HCT116 (cell line): Measurements from ENCODE around the gene CATSPERD. TPM values are rescaled to one million over a fixed set of nuclear protein-coding genes. Genes with fewer than 3 reads are reported as not detected.

Source experiments
- ATAC-seq: fragments of 200-7000 bp; cut with Tn5 transposase; 2 replicates; pipeline ENCODE4 v1.9.1; 2020; ENCODE audit warnings: mild to moderate bottlenecking, moderate library complexity
- BruUV-seq: library from RNA; stranded (reverse); fragments of 400-500 nt; replicated peaks from 2 replicates; lab custom pipeline; 2021; lab: Mats Ljungman, UMichigan
- CTCF ChIA-PET: fragments of 300-600 bp; sonication (Branson Sonifier 250); formaldehyde crosslinking; loops from one replicate; lab custom pipeline; 2021; ENCODE audit warnings: antibody characterized with exemption; lab: Charles Lee
- POLR2A ChIA-PET: fragments of 300-600, 350-600 bp; sonication (Branson Sonifier 250); formaldehyde crosslinking; loops from one replicate; lab custom pipeline; 2021; ENCODE audit warnings: antibody characterized with exemption; lab: Charles Lee
- RAD21 ChIA-PET, 2 experiments: fragments of 300-600 bp; sonication (Branson Sonifier 250); formaldehyde crosslinking; loops; one replicate each; lab custom pipeline; 2023; ENCODE audit warnings: low total read pairs in 2 of 2; ENCODE audit not compliant: uncharacterized antibody in 2 of 2, unreplicated experiment in 2 of 2, low non-redundant PET in 1 of 2; lab: Charles Lee
- DNase-seq: peaks from one replicate; pipeline ENCODE4 v3.0.0-alpha.2; 2010; ENCODE audit warnings: low read depth, low spot score
- H2AFZ ChIP-seq: fragments of 200-600 bp; shearing (Covaris generic), sonication (generic); 2 replicates; pipeline ENCODE4 v1.6.1; 2017; ENCODE audit warnings: low read depth, mixed run types, mixed read lengths, antibody characterized with exemption, low read length; ENCODE audit not compliant: poor library complexity, severe bottlenecking
- H3K27ac ChIP-seq: 2 replicates; pipeline ENCODE4 v1.5.1; 2012; ENCODE audit warnings: low read depth, low read length
- H3K27me3 ChIP-seq: fragments of 200-600 bp; sonication (generic); 2 replicates; pipeline ENCODE4 v1.6.1; 2016; ENCODE audit warnings: mixed run types, low read length, mixed read lengths; ENCODE audit not compliant: insufficient read depth
- H3K36me3 ChIP-seq, 2 experiments: fragments of 200-500 bp in 1 of 2; fragments of 200-600 bp in 1 of 2; sonication (Bioruptor generic) in 1 of 2; sonication (generic) in 1 of 2; 2 replicates each; pipeline versions ENCODE4 v1.5.1 to v1.6.1; 2014 to 2016; ENCODE audit warnings: low read length in 2 of 2, inconsistent platforms in 1 of 2, mixed read lengths in 1 of 2, mixed run types in 1 of 2; ENCODE audit not compliant: insufficient read depth in 2 of 2, control insufficient read depth in 1 of 2
- H3K4me1 ChIP-seq, 2 experiments: fragments of 200-600 bp in 1 of 2; sonication (generic) in 1 of 2; 2 replicates each; pipeline versions ENCODE4 v1.5.1 to v1.6.1; 2012 to 2017; ENCODE audit warnings: low read length in 2 of 2, inconsistent platforms in 1 of 2, mild to moderate bottlenecking in 1 of 2, mixed read lengths in 1 of 2, mixed run types in 1 of 2, moderate library complexity in 1 of 2; ENCODE audit not compliant: insufficient read depth in 2 of 2, control insufficient read depth in 1 of 2
- H3K4me2 ChIP-seq: fragments of 200-600 bp; sonication (generic); 2 replicates; pipeline ENCODE4 v1.6.1; 2017; ENCODE audit warnings: mixed run types, low read length, mixed read lengths
- H3K4me3 ChIP-seq, 2 experiments: fragments of 200-600 bp in 1 of 2; sonication (generic) in 1 of 2; replicated peaks in 1 of 2; 2 replicates each; pipeline ENCODE4 v1.5.1; 2011 to 2016; ENCODE audit warnings: low read length in 2 of 2, control low read depth in 1 of 2, low read depth in 1 of 2, mild to moderate bottlenecking in 1 of 2, mixed read lengths in 1 of 2, mixed run types in 1 of 2
- H3K79me2 ChIP-seq: fragments of 200-600 bp; sonication (generic); 2 replicates; pipeline ENCODE4 v1.6.1; 2017; ENCODE audit warnings: mild to moderate bottlenecking, mixed run types, low read length, moderate library complexity, mixed read lengths; ENCODE audit not compliant: insufficient read depth
- H3K9ac ChIP-seq: fragments of 200-600 bp; sonication (generic); 2 replicates; pipeline ENCODE4 v1.6.1; 2016; ENCODE audit warnings: low read length, mixed read lengths
- H3K9me2 ChIP-seq: fragments of 200-600 bp; sonication (generic), shearing (Covaris generic); 2 replicates; pipeline ENCODE4 v1.6.1; 2017; ENCODE audit warnings: mixed run types, mild to moderate bottlenecking, moderate library complexity; ENCODE audit not compliant: insufficient read depth
- H3K9me3 ChIP-seq, 2 experiments: fragments of 200-500 bp in 1 of 2; fragments of 200-600 bp in 1 of 2; sonication (Bioruptor generic) in 1 of 2; sonication (generic) in 1 of 2; 2 replicates each; pipeline ENCODE4 v1.6.1; 2014 to 2017; ENCODE audit warnings: low read length in 2 of 2, mixed read lengths in 2 of 2, inconsistent platforms in 1 of 2, low read depth in 1 of 2, mild to moderate bottlenecking in 1 of 2, mixed run types in 1 of 2, moderate library complexity in 1 of 2; ENCODE audit not compliant: control insufficient read depth in 1 of 2, insufficient read depth in 1 of 2
- H4K20me1 ChIP-seq: fragments of 200-600 bp; sonication (generic), shearing (Covaris generic); 2 replicates; pipeline ENCODE4 v1.6.1; 2017; ENCODE audit warnings: mixed run types, mild to moderate bottlenecking, moderate library complexity; ENCODE audit not compliant: insufficient read depth
- ELF1 ChIP-seq: IDR thresholded peaks from 2 replicates; pipeline ENCODE4 v1.6.1; 2012; ENCODE audit warnings: low read depth, borderline replicate concordance
- POLR2AphosphoS5 ChIP-seq: IDR thresholded peaks from 2 replicates; pipeline ENCODE4 v1.6.1; 2011; ENCODE audit warnings: mild to moderate bottlenecking, low read depth, low read length, moderate library complexity
- intact Hi-C: fragments of 100-400 bp; cut with micrococcal nuclease; formaldehyde crosslinking; loops from 2 replicates; pipeline ENCODE4 v1.10.0; 2022
- total RNA-seq: library from RNA; stranded (reverse); gene quantifications from one replicate; pipeline ENCODE4 v1.2.1, GENCODE V29; 2021; ENCODE audit not compliant: unreplicated experiment
- TF ChIP-seq, protein P1 (sequence below): IDR thresholded peaks from 2 replicates; pipeline ENCODE4 v1.6.1; 2011; ENCODE audit warnings: mild to moderate bottlenecking, low read length, moderate library complexity; ENCODE audit not compliant: insufficient replicate concordance; ENCODE audit errors: extremely low read depth

Gene CATSPERD
- total RNA-seq, 1 experiment from 2014 or later = not detected

DNA sequence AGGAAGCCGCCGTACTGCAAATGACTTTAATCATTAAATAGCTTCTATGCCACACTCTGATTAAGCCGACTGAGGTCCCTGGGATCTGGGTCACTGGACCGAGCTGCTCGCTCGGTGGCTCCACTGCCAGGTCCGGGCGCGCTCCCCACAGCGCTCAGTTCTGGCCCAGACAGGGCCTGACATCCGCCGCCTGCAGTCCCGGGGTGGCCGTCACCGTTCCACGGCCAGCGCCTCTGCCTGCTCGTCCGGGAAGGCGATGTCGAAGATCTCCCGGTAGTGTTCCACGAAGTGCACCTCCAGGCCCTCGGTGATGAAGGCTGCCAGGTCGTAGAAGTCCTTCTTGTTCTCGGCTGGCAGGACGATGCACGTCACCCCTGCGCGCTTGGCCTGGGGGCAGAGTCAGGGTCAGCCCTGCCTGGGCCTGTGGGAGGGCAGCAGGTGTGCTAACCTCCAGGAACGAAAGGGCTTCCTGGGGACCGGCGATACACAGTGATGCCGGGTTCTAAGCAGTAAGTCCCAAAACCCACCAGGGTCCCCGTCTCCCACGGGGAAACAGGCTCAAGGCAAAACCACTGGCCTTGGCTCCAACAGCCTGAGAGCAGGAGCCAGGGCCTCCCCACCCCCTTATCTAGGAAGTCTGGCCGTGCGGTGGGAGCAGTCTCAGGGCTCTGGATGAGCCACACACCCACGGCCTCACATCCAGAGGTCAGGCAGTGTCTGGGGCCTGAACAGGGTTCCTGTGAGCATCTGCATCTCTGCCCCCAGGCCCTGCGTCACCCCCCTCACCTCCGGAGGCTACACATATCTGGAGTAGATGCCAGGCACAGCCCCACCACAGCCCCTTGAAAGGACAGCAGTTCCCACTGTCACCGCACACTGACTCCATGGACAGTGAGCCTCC lies 28.4 kb upstream of the CATSPERD start:
- Histone ChIP-seq H3K27ac (peak overlapping the region; percentile 93), H3K4me1 (peaks cover 8 to 36% of the 10 kb centered on the region in 2 experiments; a peak in 3 of 4 replicates), H3K9me3 (no peaks in the 10 kb centered on the region), H3K4me3 (peak overlapping the region; percentile 85 to 99), H3K9ac (peak overlapping the region; percentile 100), H4K20me1 (peaks cover 17% of the 10 kb centered on the region; the same call in 1 of the 2 replicates), H3K36me3 (peaks cover 12 to 58% of the 10 kb centered on the region in 2 experiments; a peak in 2 of 4 replicates), H3K27me3 (no peaks in the 10 kb centered on the region), H3K4me2 (peak overlapping the region; percentile 92), H2AFZ (no peak overlapping the region), H3K9me2 (no peaks in the 10 kb centered on the region), H3K79me2 (peaks cover 57% of the 10 kb centered on the region)
- RAD21 ChIA-PET = no interaction called here
- POLR2A ChIA-PET = interaction anchor here (1.1 to 1.4 kb wide), 3 partner anchors 26 to 70 kb away, joined by 3 to 6 read pairs (median 5); partner anchors contain the start of genes CATSPERD, LONP1 and SAFB2
- TF ChIP-seq ELF1 = no peak
- TF ChIP-seq, protein P1, sequence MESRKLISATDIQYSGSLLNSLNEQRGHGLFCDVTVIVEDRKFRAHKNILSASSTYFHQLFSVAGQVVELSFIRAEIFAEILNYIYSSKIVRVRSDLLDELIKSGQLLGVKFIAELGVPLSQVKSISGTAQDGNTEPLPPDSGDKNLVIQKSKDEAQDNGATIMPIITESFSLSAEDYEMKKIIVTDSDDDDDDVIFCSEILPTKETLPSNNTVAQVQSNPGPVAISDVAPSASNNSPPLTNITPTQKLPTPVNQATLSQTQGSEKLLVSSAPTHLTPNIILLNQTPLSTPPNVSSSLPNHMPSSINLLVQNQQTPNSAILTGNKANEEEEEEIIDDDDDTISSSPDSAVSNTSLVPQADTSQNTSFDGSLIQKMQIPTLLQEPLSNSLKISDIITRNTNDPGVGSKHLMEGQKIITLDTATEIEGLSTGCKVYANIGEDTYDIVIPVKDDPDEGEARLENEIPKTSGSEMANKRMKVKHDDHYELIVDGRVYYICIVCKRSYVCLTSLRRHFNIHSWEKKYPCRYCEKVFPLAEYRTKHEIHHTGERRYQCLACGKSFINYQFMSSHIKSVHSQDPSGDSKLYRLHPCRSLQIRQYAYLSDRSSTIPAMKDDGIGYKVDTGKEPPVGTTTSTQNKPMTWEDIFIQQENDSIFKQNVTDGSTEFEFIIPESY = peak; percentile 2
- peak; percentile 62 for TF ChIP-seq POLR2AphosphoS5
- CTCF ChIA-PET = no interaction called here
- intact Hi-C loops = loop anchor here (2.0 kb wide), 1 partner anchor 99 kb away; the partner anchor contains the start of gene DUS3L
- ATAC-seq (peak; percentile 1; the same call in 1 of the 2 replicates), DNase-seq (no peak)
- no TSS peak for BruUV-seq
